CD14-positive monocyte (primary cell): Measurements from ENCODE around the gene ADSS1. TPM values are rescaled to one million over a fixed set of nuclear protein-coding genes. Genes with fewer than 3 reads are reported as not detected.

ENCODE experiments used
- DNase-seq, 3 donors: peaks; one replicate each; pipeline ENCODE4 v3.0.0-alpha.2; 2011 to 2022
- H2AFZ ChIP-seq: 2 replicates; pipeline ENCODE4 v1.6.0; 2012; ENCODE audit warnings: mild to moderate bottlenecking, low read depth, low read length, inconsistent platforms; ENCODE audit not compliant: insufficient read depth, poor library complexity, severe bottlenecking
- H3K27ac ChIP-seq, 2 donors: 1 replicate in 1 of 2; 2 replicates in 1 of 2; pipeline ENCODE4 v1.5.1; 2012 to 2013; ENCODE audit warnings: low read length in 2 of 2, control low read depth in 1 of 2, inconsistent platforms in 1 of 2, low read depth in 1 of 2, mild to moderate bottlenecking in 1 of 2
- H3K27me3 ChIP-seq, 2 donors: one replicate each; pipeline versions ENCODE4 v1.6.0 to v1.6.1; 2011 to 2013; ENCODE audit warnings: low read length in 2 of 2; ENCODE audit not compliant: control insufficient read depth in 2 of 2, insufficient read depth in 2 of 2
- H3K36me3 ChIP-seq, 2 donors: replicated peaks in 1 of 2; 1 replicate in 1 of 2; 2 replicates in 1 of 2; pipeline versions ENCODE4 v1.5.1 to v1.6.1; 2012 to 2013; ENCODE audit warnings: low read length in 2 of 2, control low read depth in 1 of 2, inconsistent platforms in 1 of 2, mild to moderate bottlenecking in 1 of 2; ENCODE audit not compliant: insufficient read depth in 2 of 2, control insufficient read depth in 1 of 2
- H3K4me1 ChIP-seq, 2 donors: 1 replicate in 1 of 2; 2 replicates in 1 of 2; pipeline versions ENCODE4 v1.5.1 to v1.6.1; 2012 to 2013; ENCODE audit warnings: low read length in 2 of 2, control low read depth in 1 of 2, inconsistent platforms in 1 of 2, mild to moderate bottlenecking in 1 of 2, moderate library complexity in 1 of 2; ENCODE audit not compliant: insufficient read depth in 2 of 2, control insufficient read depth in 1 of 2
- H3K4me2 ChIP-seq: replicated peaks from 2 replicates; pipeline ENCODE3; 2012; ENCODE audit warnings: low read length, moderate library complexity, mild to moderate bottlenecking; ENCODE audit not compliant: poor library complexity, severe bottlenecking; ENCODE audit errors: extremely low read depth
- H3K4me3 ChIP-seq, 3 experiments: fragments of 200-600 bp in 1 of 3; sonication (generic) in 1 of 3; replicated peaks in 1 of 3; 1 replicate in 2 of 3; 2 replicates in 1 of 3; pipeline ENCODE4 v1.5.1; 2011 to 2013; ENCODE audit warnings: low read length in 3 of 3, mild to moderate bottlenecking in 3 of 3, control low read depth in 2 of 3, low read depth in 2 of 3, inconsistent platforms in 1 of 3, moderate library complexity in 1 of 3
- H3K79me2 ChIP-seq: 2 replicates; pipeline ENCODE4 v1.6.0; 2012; ENCODE audit warnings: mild to moderate bottlenecking, control low read depth, inconsistent platforms, low read length, moderate library complexity; ENCODE audit not compliant: insufficient read depth
- H3K9ac ChIP-seq: 2 replicates; pipeline ENCODE4 v1.6.0; 2017; ENCODE audit warnings: low read length, mild to moderate bottlenecking; ENCODE audit not compliant: insufficient read depth, poor library complexity, severe bottlenecking
- H3K9me3 ChIP-seq, 2 donors: replicated peaks in 1 of 2; 1 replicate in 1 of 2; 2 replicates in 1 of 2; pipeline versions ENCODE4 v1.5.1 to v1.6.1; 2012 to 2013; ENCODE audit warnings: low read length in 2 of 2, control low read depth in 1 of 2; ENCODE audit not compliant: control insufficient read depth in 1 of 2, insufficient read depth in 1 of 2
- H4K20me1 ChIP-seq: 2 replicates; pipeline ENCODE4 v1.6.0; 2012; ENCODE audit warnings: mild to moderate bottlenecking, low read length, control low read depth, moderate library complexity; ENCODE audit not compliant: insufficient read depth
- H3K27ac Mint-ChIP-seq, 7 donors: one replicate each; pipeline ENCODE4 v1.8.0; 2020; ENCODE audit warnings: mild to moderate bottlenecking in 7 of 7, mixed read lengths in 7 of 7, moderate library complexity in 6 of 7, inconsistent platforms in 2 of 7
- H3K27me3 Mint-ChIP-seq, 3 donors: one replicate each; pipeline ENCODE4 v1.8.0; 2021 to 2022; ENCODE audit warnings: low read depth in 3 of 3, mild to moderate bottlenecking in 3 of 3, mixed read lengths in 3 of 3, moderate library complexity in 3 of 3, inconsistent platforms in 1 of 3
- H3K36me3 Mint-ChIP-seq, 2 donors: one replicate each; pipeline ENCODE4 v1.8.0; 2020; ENCODE audit warnings: mixed read lengths in 2 of 2, inconsistent platforms in 1 of 2, mild to moderate bottlenecking in 1 of 2
- H3K4me1 Mint-ChIP-seq: one replicate; pipeline ENCODE4 v1.8.0; 2020; ENCODE audit warnings: mild to moderate bottlenecking, mixed read lengths
- H3K4me3 Mint-ChIP-seq, 2 donors: one replicate each; pipeline ENCODE4 v1.8.0; 2020; ENCODE audit warnings: mild to moderate bottlenecking in 2 of 2, mixed read lengths in 2 of 2, moderate library complexity in 1 of 2
- H3K9me3 Mint-ChIP-seq, 7 donors: one replicate each; pipeline ENCODE4 v1.8.0; 2020 to 2022; ENCODE audit warnings: mixed read lengths in 7 of 7, mild to moderate bottlenecking in 6 of 7, moderate library complexity in 6 of 7, inconsistent platforms in 2 of 7
- CTCF ChIP-seq: fragments of 200-600 bp; IDR thresholded peaks from one replicate; pipeline ENCODE4 v1.8.0; 2022; ENCODE audit warnings: antibody characterized with exemption, mild to moderate bottlenecking
- WGBS: methylation state at CpG from one replicate; pipeline ENCODE4 v1.1.5; 2013; ENCODE audit warnings: missing lambda C conversion rate; ENCODE audit not compliant: insufficient coverage; 5-methylcytosine and 5-hydroxymethylcytosine counted together
- intact Hi-C, 2 donors: fragments of 100-400 bp; cut with micrococcal nuclease; formaldehyde crosslinking; loops; one replicate each; pipeline versions ENCODE4 v1.15.0 to v1.15.1; 2023
- polyA plus RNA-seq, 3 donors: library from polyadenylated mRNA; depleted of rRNA in 1 of 3; unstranded in 2 of 3; stranded (reverse) in 1 of 3; fragments of 300-500 nt in 2 of 3; fragments of >200 nt in 1 of 3; fragmentation: Illumina TruSeq in 2 of 3; gene quantifications; 1 replicate in 2 of 3; 2 replicates in 1 of 3; pipeline ENCODE4 v1.2.3, GENCODE V29; 2012 to 2021

Gene ADSS1
- polyA plus RNA-seq, 3 donors: 0.61 to 3.7 (median 0.64) TPM

GRCh38 chr14:104712881-104713734 is 10.9 kb upstream of the ADSS1 start:
- Histone ChIP-seq H2AFZ (no peak overlapping the region), H3K4me1 (peaks cover 0 to 12% of the 10 kb centered on the region in 2 donors), H4K20me1 (no peaks in the 10 kb centered on the region), H3K27me3 (no peaks in the 10 kb centered on the region), H3K9me3 (no peaks in the 10 kb centered on the region), H3K4me3 (no peak overlapping the region), H3K36me3 (peaks cover 10 to 39% of the 10 kb centered on the region in 2 donors), H3K9ac (no peak overlapping the region), H3K4me2 (peak overlapping the region; percentile 31), H3K79me2 (no peaks in the 10 kb centered on the region), H3K27ac (no peak overlapping the region)
- H3K9me3 Mint-ChIP-seq: no peaks in the 10 kb centered on the region
- H3K4me3 Mint-ChIP-seq: no peak overlapping the region
- 78% methylated on average over 31 of the region's 40 CpGs for whole genome bisulfite sequencing
- peaks cover 1% of the 10 kb centered on the region for H3K4me1 Mint-ChIP-seq
- no peak overlapping the region for H3K27ac Mint-ChIP-seq
- H3K36me3 Mint-ChIP-seq: peaks cover 21 to 39% of the 10 kb centered on the region in 2 donors
- DNase-seq: no peak
- peaks cover 0 to 1% (median 0%) of the 10 kb centered on the region in 3 donors for H3K27me3 Mint-ChIP-seq
- no peak for TF ChIP-seq CTCF
- intact Hi-C loops: no loop called here

GRCh38 chr14:104714066-104714465 is 10.0 kb upstream of the ADSS1 start:
- H3K79me2 ChIP-seq: no peaks in the 10 kb centered on the region
- no peaks in the 10 kb centered on the region for H3K9me3 Mint-ChIP-seq
- WGBS: 96% methylated on average over 16 of the region's 16 CpGs
- H3K27ac Mint-ChIP-seq: no peak overlapping the region
- peaks cover 0 to 1% (median 0%) of the 10 kb centered on the region in 3 donors for H3K27me3 Mint-ChIP-seq
- no peaks in the 10 kb centered on the region for H3K4me1 Mint-ChIP-seq
- TF ChIP-seq CTCF: no peak
- H3K36me3 ChIP-seq: peaks cover 10 to 39% of the 10 kb centered on the region in 2 donors
- H3K27ac ChIP-seq: no peak overlapping the region
- no peaks in the 10 kb centered on the region for H4K20me1 ChIP-seq
- no peak overlapping the region for H3K4me2 ChIP-seq
- H3K4me3 Mint-ChIP-seq: no peak overlapping the region
- no peak overlapping the region for H3K4me3 ChIP-seq
- H2AFZ ChIP-seq: no peak overlapping the region
- no peaks in the 10 kb centered on the region for H3K9me3 ChIP-seq
- no peak overlapping the region for H3K9ac ChIP-seq
- H3K27me3 ChIP-seq: no peaks in the 10 kb centered on the region
- H3K36me3 Mint-ChIP-seq: peaks cover 21 to 39% of the 10 kb centered on the region in 2 donors
- no peak for DNase-seq
- H3K4me1 ChIP-seq: peaks cover 0 to 12% of the 10 kb centered on the region in 2 donors
- intact Hi-C loops: no loop called here
